ENCODE measurements around the gene F11R.
"Not testable (repeated sequence)": the region's sequence is repeated elsewhere in the genome, so short reads cannot be mapped to it uniquely, and the experiment has no call there.

F11R gene

DNA sequence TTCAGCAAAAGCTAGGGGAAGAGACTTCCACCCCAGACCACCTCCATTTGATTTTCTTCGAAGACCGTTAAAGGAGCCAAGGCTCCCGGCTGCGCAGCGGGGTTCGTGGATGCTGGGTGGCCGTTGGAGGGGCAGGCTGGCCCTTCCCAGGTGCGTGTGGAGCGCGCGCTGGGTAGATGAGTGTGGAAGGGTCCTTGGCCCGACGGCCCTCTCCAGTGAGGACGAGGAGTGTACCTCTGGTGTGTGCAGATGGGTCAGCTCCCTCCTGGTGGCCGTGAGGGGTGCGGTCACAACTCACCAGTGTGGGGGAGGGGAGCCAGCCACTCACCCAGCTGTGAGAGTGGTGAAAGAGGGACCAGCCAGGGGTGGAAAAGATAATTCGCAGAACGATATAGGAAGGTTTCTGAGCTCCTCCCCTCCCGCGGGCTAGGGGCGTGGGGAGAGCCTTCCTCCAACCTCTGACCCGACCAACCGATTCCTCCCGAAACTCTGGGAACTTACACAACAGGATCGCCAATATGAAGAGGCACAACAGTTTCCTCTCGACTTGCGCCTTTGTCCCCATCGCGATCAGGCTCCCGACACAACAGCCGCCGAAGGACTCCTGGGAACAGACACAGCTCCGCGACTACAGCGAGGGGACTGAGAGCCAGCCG is at the start of gene F11R:
Gene F11R, minus strand, starts transcription at position 644 of the 656 bp plus-strand sequence. Its CDS starts 79 bp downstream, at position 565.
- no peak for DNase-seq (ENCODE audit: low spot score)

DNA sequence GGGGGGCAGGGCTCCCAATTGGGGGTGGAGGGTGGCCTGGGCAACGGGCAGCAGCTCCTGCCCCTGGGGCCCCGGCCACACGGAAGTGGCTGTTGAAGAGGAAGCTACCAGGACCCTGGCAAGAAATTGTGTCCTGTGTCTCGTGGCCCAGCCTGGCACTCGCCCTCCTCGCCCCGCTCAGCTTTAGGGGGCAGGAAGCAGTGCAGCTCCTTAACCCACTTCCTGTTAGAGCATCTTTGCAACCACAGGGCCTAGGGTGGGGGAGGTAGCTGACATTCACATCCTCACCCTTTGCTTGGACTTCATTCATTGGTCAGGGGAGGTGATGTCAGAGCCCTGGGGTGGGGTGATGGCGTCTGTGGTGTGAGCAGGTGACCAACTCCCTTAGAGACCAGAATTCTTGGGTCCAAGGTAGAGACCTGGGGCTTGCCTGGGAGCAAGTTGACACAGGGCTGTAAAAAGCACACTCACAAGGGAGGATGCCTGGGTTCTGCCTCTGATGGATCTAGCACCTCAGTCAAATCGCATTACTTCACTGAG is 48.8 kb upstream of the F11R start, which contains the start of gene ARHGAP30:
Gene ARHGAP30, minus strand, starts transcription at position 161 of the 540 bp plus-strand sequence. CDS start 267 bp downstream, outside the sequence.
- DNase-seq (ENCODE audit: low spot score), result peak; percentile 96

GRCh38 chr1:161069241-161069640 is 48.3 kb upstream of the F11R start:
- DNase-seq (ENCODE audit: low spot score), result peak; percentile 47

DNA sequence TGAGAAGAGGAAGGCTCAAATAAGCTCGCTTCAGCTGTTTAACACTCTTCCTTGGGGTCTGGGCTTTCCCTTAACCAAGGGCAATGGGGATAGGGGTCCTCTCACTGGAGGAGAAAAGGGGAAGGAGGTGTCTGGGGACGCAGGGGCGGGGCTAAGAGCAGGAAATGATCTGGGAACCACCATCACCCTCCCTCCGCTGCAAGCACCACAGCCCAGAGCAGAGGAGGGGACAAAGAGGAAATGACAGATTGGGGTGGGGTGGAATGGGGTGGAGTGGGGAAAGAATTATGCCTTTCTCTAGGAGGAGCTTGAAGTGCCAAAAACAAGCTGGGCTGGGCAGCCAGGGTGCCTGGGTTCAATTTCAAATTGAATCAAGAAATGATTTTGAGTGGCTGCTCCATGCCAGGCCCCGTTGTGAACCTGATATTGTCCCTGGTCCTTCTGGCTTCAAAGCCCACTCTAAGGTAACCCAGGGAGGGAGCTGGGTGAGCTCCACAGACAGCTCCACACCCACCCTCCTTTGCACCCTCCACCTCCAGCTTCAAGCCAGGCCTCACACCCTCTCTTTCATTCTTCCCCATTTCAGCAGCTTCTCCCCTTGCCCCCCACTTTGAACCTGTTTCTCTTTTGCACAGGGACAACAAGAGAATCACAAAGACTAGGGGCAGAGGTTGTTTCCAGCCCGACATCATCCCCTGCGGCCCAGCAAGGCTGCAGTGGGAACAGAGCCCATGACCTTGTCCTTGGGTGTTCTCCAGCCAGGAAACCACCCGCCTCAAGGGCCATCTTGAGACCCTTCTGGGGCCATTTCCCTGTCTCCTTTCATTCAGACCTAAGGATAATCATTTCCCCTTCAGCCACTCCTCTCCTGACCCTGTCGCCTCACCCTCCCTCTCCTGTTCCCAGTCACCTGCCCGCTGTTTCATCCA is 47.6 kb upstream of the F11R start:
- peak; percentile 82 for DNase-seq (ENCODE audit: low spot score)

- no peak for DNase-seq (ENCODE audit: low spot score)
Measured at GRCh38 chr1:161066694-161067093, 45.7 kb upstream of the F11R start.

DNA sequence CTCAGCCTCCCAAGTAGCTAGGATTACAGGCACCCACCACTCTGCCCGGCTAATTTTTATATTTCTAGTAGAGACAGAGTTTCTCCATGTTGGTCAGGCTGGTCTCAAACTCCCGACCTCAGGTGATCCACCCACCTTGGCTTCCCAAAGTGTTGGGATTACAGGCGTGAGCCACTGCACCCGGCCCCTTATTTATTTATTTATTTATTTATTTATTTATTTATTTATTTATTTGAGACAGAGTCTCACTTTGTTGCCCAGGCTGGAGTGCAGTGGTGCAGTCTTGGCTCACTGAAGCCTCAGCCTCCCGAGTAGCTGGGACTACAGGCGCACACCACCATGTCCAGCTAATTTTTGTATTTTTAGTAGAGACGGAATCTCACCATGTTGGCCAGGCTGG is 44.7 kb upstream of the F11R start:
- not testable (repeated sequence) for DNase-seq (ENCODE audit: low spot score)

GRCh38 chr1:161063936-161064335 is 43.0 kb upstream of the F11R start:
- not testable (repeated sequence) for DNase-seq (ENCODE audit: low spot score)

DNA sequence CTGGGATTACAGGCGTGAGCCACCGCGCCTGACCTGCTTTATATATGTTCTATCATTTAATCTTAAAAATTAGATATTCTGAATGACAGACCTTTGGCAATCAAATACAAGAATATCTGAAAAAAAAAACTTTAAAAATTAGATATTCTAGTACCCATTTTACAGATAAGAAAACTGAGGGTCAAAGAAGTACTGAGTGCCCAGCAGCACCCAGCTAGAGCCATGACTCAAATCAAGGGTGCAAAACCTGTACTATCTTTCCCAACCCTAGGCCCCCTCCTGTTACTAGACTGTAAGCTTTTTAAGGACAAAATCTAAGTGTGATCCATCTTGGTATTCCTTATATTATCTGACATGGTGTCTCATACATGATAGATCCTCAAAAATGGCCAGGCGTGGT is 40.5 kb upstream of the F11R start:
- DNase-seq (ENCODE audit: low spot score), result no peak

DNA sequence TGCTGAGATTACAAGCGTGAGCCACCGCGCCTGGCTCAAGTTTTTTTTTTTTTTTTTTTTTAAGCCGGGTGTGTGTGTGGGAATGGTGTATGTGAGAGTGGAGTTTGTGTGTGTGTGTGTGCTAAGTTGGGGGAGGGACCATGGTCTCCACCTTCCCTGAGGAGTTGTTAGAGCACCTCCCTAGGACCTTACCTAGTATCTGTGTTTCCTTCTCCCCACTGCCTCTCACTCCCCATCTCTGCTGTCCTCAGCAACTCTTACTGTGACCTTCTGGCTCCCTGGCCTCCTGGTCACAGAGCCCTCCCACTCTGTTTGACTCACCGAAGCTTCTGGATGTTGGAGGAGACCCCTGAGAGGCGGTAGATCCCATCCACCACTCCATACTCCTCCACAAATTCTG is 38.3 kb upstream of the F11R start:
- DNase-seq (ENCODE audit: low spot score), result no peak

DNA sequence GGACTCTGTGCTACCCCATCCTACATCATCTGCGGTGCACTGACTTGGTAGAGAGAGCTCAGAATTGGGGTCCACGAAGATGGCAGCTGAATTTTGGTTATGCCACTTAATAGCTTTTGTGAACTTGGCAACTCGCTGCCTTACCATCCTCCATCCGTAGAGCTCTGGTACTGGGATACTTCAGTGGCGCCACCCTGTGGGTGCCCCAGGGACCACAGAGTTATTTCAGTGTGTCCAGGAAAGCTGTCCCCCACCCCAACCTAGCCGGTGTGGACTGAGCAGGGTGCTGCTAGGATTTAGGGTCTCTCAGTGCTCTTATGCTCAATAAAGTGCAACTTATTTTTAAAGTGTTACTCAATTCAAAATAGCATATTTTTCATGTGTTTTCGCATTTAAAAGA is 33.9 kb upstream of the F11R start:
- DNase-seq (ENCODE audit: low spot score), result no peak

- no peak for DNase-seq (ENCODE audit: low spot score)
Measured at GRCh38 chr1:161054232-161054631, 33.3 kb upstream of the F11R start.

DNA sequence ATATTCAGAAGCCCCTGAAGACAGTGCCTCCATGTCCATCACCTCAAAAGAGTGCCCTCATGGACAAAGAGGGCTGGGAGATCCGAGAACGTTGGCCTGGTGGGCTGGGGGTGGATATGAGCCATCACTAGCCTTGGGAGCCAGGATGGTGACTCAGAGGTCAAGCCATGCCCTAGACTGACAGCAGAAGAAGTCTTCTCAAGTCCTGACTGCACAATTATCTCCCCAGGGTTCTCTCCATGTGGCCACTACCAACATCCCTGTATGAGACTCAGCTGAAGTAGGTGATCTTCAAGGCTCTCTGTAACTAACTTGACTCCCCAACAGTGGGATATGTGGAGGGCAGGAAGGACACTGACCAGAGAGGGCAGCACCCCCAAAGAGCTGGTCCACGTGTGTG is 31.9 kb upstream of the F11R start:
- DNase-seq (ENCODE audit: low spot score), result no peak

GRCh38 chr1:161051219-161051618 is 30.3 kb upstream of the F11R start:
- DNase-seq (ENCODE audit: low spot score), result no peak

GRCh38 chr1:161048949-161049722 is 28.2 kb upstream of the F11R start:
- DNase-seq (ENCODE audit: low spot score), result no peak

- peak; percentile 54 for DNase-seq (ENCODE audit: low spot score)
Measured at GRCh38 chr1:161047436-161048420, 26.8 kb upstream of the F11R start.

DNA sequence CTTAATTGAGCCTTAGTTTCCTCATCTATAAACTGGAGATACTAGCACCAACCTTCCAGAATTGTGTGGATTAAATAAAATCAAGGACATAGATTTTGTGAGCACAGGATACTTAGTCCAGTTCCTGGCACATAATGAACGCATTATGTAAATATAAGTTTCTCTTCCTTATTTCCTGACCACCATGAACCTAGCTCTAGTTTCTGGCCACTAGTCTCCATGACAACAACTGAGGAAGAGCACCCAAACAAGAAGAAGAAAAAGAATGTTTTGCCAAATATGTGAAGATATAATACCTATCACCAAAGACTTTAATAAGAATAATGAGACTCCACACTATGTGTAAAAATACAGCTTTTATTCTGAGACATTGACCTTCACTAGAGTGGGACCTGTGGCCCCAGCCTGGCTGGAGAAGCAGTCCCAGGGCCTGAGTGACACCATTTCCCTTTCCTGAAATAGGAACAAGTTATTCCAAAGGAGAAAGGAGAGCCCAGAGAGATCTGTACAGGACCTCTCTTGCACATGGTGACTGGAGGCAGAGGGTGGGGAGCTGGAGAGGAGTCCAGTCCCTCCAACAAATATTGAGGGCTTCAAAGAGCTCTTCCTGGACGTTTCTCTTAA is 25.8 kb upstream of the F11R start:
- DNase-seq (ENCODE audit: low spot score), result peak; percentile 92

DNA sequence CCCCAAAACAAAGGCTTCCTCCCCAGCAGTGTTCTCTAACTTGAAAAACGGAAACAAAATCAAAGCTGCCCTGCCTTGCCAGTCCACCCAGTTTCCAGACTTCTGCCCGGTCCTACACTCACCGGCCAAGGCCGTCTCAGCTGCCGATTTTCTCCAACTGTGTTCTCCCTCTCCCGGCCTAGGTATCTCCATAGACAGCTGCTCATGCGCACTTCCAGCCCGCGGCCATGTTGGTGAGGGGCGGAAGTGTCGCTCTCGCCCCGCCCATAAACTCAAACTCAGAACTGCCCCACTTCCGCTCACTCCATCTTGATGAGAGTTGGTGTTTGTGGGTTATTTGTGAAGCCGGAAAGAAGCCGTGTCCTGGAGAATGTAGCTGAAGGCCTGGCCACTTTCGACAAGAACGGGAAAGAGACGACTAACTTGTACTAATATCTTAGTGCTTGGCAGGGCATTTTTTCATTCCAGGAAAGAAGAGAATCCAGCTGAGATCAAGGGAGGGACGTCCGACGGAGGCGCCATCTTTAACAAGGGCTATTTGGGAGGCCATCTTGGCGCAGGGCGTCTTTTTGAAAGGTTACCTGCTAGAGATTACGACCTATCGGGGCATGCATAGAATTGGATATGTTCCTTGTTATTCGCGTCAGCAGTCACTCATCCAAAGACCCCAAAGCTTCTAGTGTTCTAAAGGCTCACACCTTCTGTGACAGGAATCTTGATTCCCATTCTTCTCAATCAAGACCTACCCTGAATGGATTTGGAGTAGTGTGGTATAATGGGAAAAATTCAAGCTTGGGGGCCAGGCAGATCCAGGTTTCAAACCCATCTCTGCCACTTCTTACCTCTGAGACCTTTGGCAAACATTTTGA is 25.0 kb upstream of the F11R start, which contains the start of gene USF1:
Gene USF1, minus strand, starts transcription at position 242 of the 869 bp plus-strand sequence. CDS start 2,702 bp downstream, outside the sequence.
- peak; percentile 99 for DNase-seq (ENCODE audit: low spot score)

- DNase-seq (ENCODE audit: low spot score), result peak; percentile 98
Measured at GRCh38 chr1:161044908-161045735, 24.2 kb upstream of the F11R start.
